Neural progenitor cell (in vitro differentiated cells): ENCODE measurements around the gene THSD4.

Experiments used
- EZH2 ChIP-seq: fragments of 200-600 bp; sonication (generic); IDR thresholded peaks from 2 replicates; pipeline ENCODE4 v1.6.1; 2017; ENCODE audit warnings: antibody characterized with exemption, mild to moderate bottlenecking, moderate library complexity
- EZH2phosphoT487 ChIP-seq: fragments of 200-600 bp; sonication (generic); IDR thresholded peaks from 2 replicates; pipeline ENCODE4 v1.6.1; 2017; ENCODE audit warnings: antibody characterized with exemption
- TF ChIP-seq, protein P1 (sequence below): fragments of 200-600 bp; sonication (generic); IDR thresholded peaks from 2 replicates; pipeline ENCODE4 v1.5.1; 2017; ENCODE audit warnings: antibody characterized with exemption, mild to moderate bottlenecking

DNA sequence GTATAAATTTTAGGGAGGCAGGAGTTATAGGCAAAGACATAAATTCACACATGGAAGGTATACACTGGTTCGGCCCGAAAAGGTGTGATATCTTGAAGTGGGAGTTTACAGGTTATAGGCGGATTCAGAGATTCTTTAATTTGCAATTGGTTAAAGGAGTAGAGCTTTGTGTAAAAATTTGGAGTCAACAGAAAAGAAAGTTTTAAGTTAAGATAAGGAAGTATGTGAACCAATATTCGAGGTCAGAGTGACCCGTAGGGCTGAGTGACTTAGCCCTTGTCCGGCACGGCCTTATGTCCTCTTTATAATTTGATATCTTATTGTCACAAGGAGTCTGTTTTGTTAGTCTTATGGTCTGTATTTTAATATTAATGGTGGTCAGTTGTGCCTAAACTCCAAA lies 10.6 kb upstream of the THSD4 start:
- TF ChIP-seq, protein P1, sequence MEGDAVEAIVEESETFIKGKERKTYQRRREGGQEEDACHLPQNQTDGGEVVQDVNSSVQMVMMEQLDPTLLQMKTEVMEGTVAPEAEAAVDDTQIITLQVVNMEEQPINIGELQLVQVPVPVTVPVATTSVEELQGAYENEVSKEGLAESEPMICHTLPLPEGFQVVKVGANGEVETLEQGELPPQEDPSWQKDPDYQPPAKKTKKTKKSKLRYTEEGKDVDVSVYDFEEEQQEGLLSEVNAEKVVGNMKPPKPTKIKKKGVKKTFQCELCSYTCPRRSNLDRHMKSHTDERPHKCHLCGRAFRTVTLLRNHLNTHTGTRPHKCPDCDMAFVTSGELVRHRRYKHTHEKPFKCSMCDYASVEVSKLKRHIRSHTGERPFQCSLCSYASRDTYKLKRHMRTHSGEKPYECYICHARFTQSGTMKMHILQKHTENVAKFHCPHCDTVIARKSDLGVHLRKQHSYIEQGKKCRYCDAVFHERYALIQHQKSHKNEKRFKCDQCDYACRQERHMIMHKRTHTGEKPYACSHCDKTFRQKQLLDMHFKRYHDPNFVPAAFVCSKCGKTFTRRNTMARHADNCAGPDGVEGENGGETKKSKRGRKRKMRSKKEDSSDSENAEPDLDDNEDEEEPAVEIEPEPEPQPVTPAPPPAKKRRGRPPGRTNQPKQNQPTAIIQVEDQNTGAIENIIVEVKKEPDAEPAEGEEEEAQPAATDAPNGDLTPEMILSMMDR, result no peak
- TF ChIP-seq EZH2 (no peak), EZH2phosphoT487 (no peak)
